HepG2 (cell line): ENCODE results near the gene MIOS. TPM values are rescaled to one million over a fixed set of nuclear protein-coding genes. Genes with fewer than 3 reads are reported as not detected.
A peak's percentile ranks its signal among the peaks of the same experiment; 100 is the strongest.

Source experiments
- ATAC-seq: fragments of 200-7000 bp; cut with Tn5 transposase; 3 replicates; pipeline ENCODE4 v1.9.1; 2020; ENCODE audit warnings: mild to moderate bottlenecking, moderate library complexity
- BruUV-seq: library from RNA; stranded (reverse); fragments of 400-500 nt; replicated peaks from 2 replicates; lab custom pipeline; 2021; lab: Mats Ljungman, UMichigan
- CTCF ChIA-PET: fragments of 300-600 bp; formaldehyde crosslinking; extraction: SDS; loops from one replicate; lab custom pipeline; 2021; ENCODE audit warnings: low total read pairs, inconsistent platforms, low intra/inter-chr PET ratio; lab: Yijun Ruan, JAX
- POLR2A ChIA-PET: fragments of 350-600 bp; sonication (Branson Sonifier 250); formaldehyde crosslinking; loops from one replicate; lab custom pipeline; 2020; ENCODE audit warnings: antibody characterized with exemption, inconsistent platforms; lab: Yijun Ruan, JAX
- DNase-seq: peaks from one replicate; pipeline ENCODE4 v3.0.0-alpha.2; 2015; ENCODE audit warnings: low spot score
- FAIRE-seq: peaks from 3 replicates; lab custom pipeline; 2011; peaks lifted over from hg19 to GRCh38; lab: Jason Lieb, UNC
- H2AFZ ChIP-seq: one replicate; pipeline ENCODE4 v1.6.1; 2011; ENCODE audit warnings: low read length, inconsistent platforms
- H3K27ac ChIP-seq: fragments of 300-600 bp; 3 replicates; pipeline ENCODE4 v1.8.0; 2011; ENCODE audit warnings: mixed run types, mild to moderate bottlenecking, mixed read lengths, low read length, inconsistent platforms; ENCODE audit not compliant: insufficient read depth; ENCODE audit errors: extremely low read length
- H3K27me3 ChIP-seq, 2 experiments: fragments of 200-600 bp in 1 of 2; 2 replicates in 1 of 2; 3 replicates in 1 of 2; pipeline versions ENCODE4 v1.6.0 to v1.8.0; 2011; ENCODE audit warnings: low read length in 2 of 2, mild to moderate bottlenecking in 2 of 2, moderate library complexity in 2 of 2, inconsistent platforms in 1 of 2; ENCODE audit not compliant: insufficient read depth in 2 of 2, control insufficient read depth in 1 of 2
- H3K36me3 ChIP-seq, 2 experiments: fragments of 200-600 bp in 1 of 2; replicated peaks in 1 of 2; 2 replicates in 1 of 2; 3 replicates in 1 of 2; pipeline versions ENCODE4 v1.5.1 to v1.8.0; 2011; ENCODE audit warnings: low read length in 2 of 2, inconsistent platforms in 1 of 2; ENCODE audit not compliant: insufficient read depth in 2 of 2, control insufficient read depth in 1 of 2
- H3K4me1 ChIP-seq: 2 replicates; pipeline ENCODE4 v1.5.1; 2012; ENCODE audit warnings: low read length, inconsistent platforms; ENCODE audit not compliant: insufficient read depth
- H3K4me2 ChIP-seq: 2 replicates; pipeline ENCODE4 v1.6.0; 2011; ENCODE audit warnings: low read depth, low read length, inconsistent platforms
- H3K4me3 ChIP-seq, 3 experiments: fragments of 200-600 bp in 1 of 3; sonication (generic), shearing (Covaris generic) in 1 of 3; replicated peaks in 1 of 3; 2 replicates each; pipeline ENCODE4 v1.5.1; 2011 to 2016; ENCODE audit warnings: low read length in 3 of 3, inconsistent platforms in 2 of 3, low read depth in 2 of 3, mild to moderate bottlenecking in 2 of 3, control low read depth in 1 of 3, mixed read lengths in 1 of 3; ENCODE audit not compliant: insufficient read depth in 1 of 3
- H3K79me2 ChIP-seq: one replicate; pipeline ENCODE4 v1.6.1; 2011; ENCODE audit warnings: low read length, inconsistent platforms; ENCODE audit not compliant: insufficient read depth
- H3K9ac ChIP-seq: 2 replicates; pipeline ENCODE4 v1.6.0; 2011; ENCODE audit warnings: mild to moderate bottlenecking, low read depth, low read length, inconsistent platforms; ENCODE audit not compliant: insufficient read depth
- H3K9me3 ChIP-seq: 2 replicates; pipeline ENCODE4 v1.5.1; 2012; ENCODE audit warnings: mild to moderate bottlenecking, low read length
- H4K20me1 ChIP-seq: 2 replicates; pipeline ENCODE4 v1.6.0; 2011; ENCODE audit warnings: inconsistent platforms, mild to moderate bottlenecking, low read length, moderate library complexity; ENCODE audit not compliant: insufficient read depth
- ATAD3A ChIP-seq: sonication (generic); formaldehyde crosslinking; IDR thresholded peaks from 2 replicates; pipeline ENCODE4 v1.4.0; 2020; ENCODE audit warnings: missing genetic modification reagents
- CCDC6 ChIP-seq: sonication (generic); formaldehyde crosslinking; IDR thresholded peaks from 2 replicates; pipeline ENCODE4 v1.8.1; 2022; ENCODE audit warnings: mild to moderate bottlenecking, missing genetic modification reagents, moderate library complexity
- CEBPB ChIP-seq: IDR thresholded peaks from 2 replicates; pipeline ENCODE4 v1.6.1; 2011; ENCODE audit warnings: low read depth, low read length, improper control_type of control experiment, borderline replicate concordance
- CREB1 ChIP-seq, 2 experiments: fragments of 450-650 bp in 1 of 2; IDR thresholded peaks; 2 replicates each; pipeline ENCODE4 v1.6.1; 2016 to 2017; ENCODE audit warnings: control low read depth in 1 of 2, mild to moderate bottlenecking in 1 of 2, missing compliant biosample characterization in 1 of 2, missing genetic modification characterization in 1 of 2
- JUNB ChIP-seq: sonication (generic); formaldehyde crosslinking; IDR thresholded peaks from 2 replicates; pipeline ENCODE4 v1.8.0; 2022; ENCODE audit warnings: missing genetic modification reagents, mild to moderate bottlenecking, borderline replicate concordance
- MED8 ChIP-seq: sonication (generic); formaldehyde crosslinking; IDR thresholded peaks from 2 replicates; pipeline ENCODE4 v1.8.1; 2023; ENCODE audit warnings: mild to moderate bottlenecking, missing genetic modification reagents; ENCODE audit not compliant: insufficient replicate concordance
- ZBTB20 ChIP-seq: sonication (generic); formaldehyde crosslinking; IDR thresholded peaks from 2 replicates; pipeline ENCODE4 v1.8.1; 2023; ENCODE audit warnings: missing genetic modification reagents, low read depth, mild to moderate bottlenecking, borderline replicate concordance
- ZNF660 ChIP-seq: sonication (generic); formaldehyde crosslinking; IDR thresholded peaks from 2 replicates; pipeline ENCODE4 v1.5.1; 2020; ENCODE audit warnings: mild to moderate bottlenecking, low read depth, missing genetic modification reagents, borderline replicate concordance
- ZSCAN12 ChIP-seq: sonication (generic); formaldehyde crosslinking; IDR thresholded peaks from 2 replicates; pipeline ENCODE4 v1.9.0; 2021; ENCODE audit warnings: mild to moderate bottlenecking, missing genetic modification reagents
- WGBS: methylation state at CpG from one replicate; pipeline ENCODE4 v1.1.6; 2017; ENCODE audit warnings: low lambda C conversion rate; 5-methylcytosine and 5-hydroxymethylcytosine counted together
- in situ Hi-C: cut with HindIII; loops from 2 replicates; pipeline ENCODE4 v1.10.0; 2017; ENCODE audit warnings: low pct_unique_long_range_greater_than_20kb; ENCODE audit not compliant: extremely low pct_ligation_motif_present
- intact Hi-C: fragments of 100-400 bp; cut with micrococcal nuclease; formaldehyde crosslinking; loops from one replicate; pipeline ENCODE4 v1.10.0; 2022; ENCODE audit not compliant: unreplicated experiment
- polyA plus RNA-seq, 8 experiments: library from polyadenylated mRNA; depleted of rRNA in 3 of 8; stranded (reverse) in 7 of 8; unstranded in 1 of 8; fragments of >200 nt; fragmentation: Illumina TruSeq in 4 of 8; extraction: Trizol in 4 of 8; gene quantifications; 2 replicates each; pipeline versions ENCODE4 v1.2.1 to v1.2.3, GENCODE V29; 2011 to 2016; ENCODE audit warnings: low read depth in 4 of 8, missing spikeins in 1 of 8, mixed read lengths in 1 of 8; ENCODE audit not compliant: insufficient read depth in 1 of 8
- total RNA-seq, 5 experiments: library from RNA; depleted of rRNA; stranded (reverse); fragments of >200 nt; fragmentation: Illumina TruSeq; extraction: Trizol; gene quantifications; 2 replicates each; pipeline ENCODE4 v1.2.3, GENCODE V29; 2016; ENCODE audit warnings: low read depth in 1 of 5

The MIOS gene
- total and polyA plus RNA-seq, 2 of the 13 experiments (the other 11 are each of a cell fraction or from before 2014, with no cell fraction given): 15.2 to 33.5 TPM

DNA sequence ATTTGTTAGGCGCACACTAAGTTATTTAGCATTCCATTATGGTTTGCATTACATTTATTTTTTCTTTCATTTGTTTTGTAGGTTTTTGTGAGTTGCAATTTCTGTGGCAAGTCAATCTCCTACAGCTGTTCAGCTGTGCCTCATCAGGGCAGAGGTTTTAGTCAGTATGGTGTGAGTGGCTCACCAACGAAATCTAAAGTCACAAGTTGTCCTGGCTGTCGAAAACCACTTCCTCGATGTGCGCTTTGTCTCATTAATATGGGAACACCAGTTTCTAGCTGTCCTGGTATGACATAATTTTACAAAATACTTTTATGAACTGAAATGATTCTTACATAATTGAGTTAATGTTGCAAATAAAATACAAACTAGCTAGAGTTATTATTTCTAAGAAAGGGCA lies 29.5 kb downstream of the MIOS start (continued):
- TF ChIP-seq CREB1 (IDR thresholded peaks at IDR 0.05) (no peak), CREB1 (CRISPR knock-in tag; IDR thresholded peaks at IDR 0.05) (no peak), ZBTB20 (CRISPR knock-in tag) (no peak), ATAD3A (CRISPR knock-in tag) (no peak), CCDC6 (no peak), ZNF660 (no peak), JUNB (CRISPR knock-in tag) (no peak)

DNA sequence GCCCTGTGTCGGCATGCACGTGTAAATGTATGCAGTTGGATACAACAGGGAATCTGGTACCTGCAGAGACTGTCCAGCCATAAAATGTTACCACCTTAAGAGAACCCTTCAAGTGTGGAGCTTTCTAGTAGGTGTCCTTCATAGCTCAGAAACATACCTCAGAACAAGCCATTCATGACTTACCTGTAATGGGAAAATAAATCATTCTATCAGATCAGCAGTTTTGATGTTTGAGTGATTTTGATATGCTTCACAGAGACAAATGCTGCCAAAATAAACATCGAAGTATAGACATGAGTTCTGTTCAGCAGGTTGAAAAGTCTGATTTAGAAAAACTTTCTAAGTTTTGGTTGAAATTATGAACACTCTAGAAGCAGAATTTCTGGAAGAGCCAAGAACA lies 40.3 kb downstream of the MIOS start:
- Histone ChIP-seq H3K4me1 (no peaks in the 10 kb centered on the region), H2AFZ (no peak overlapping the region)
- CTCF ChIA-PET: no interaction called here
- no peak for TF ChIP-seq MED8
- TF ChIP-seq, all 625 proteins: peak for 0
- H3K27me3 ChIP-seq: no peaks in the 10 kb centered on the region
- DNase-seq (no peak), FAIRE-seq (no peak), ATAC-seq (no peak)
- no peaks in the 10 kb centered on the region for H4K20me1 ChIP-seq
- H3K27ac ChIP-seq: no peak overlapping the region
- in situ Hi-C loops: no loop called here
- no peaks in the 10 kb centered on the region for H3K9me3 ChIP-seq
- peaks cover 0 to 2% of the 10 kb centered on the region in 2 experiments; a peak in 4 of 5 replicates for H3K36me3 ChIP-seq
- no peak overlapping the region for H3K4me3 ChIP-seq
- H3K4me2 ChIP-seq: no peak overlapping the region
- BruUV-seq: no TSS peak
- POLR2A ChIA-PET: no interaction called here
- 62% methylated on average over 3 of the region's 3 CpGs for WGBS
- H3K79me2 ChIP-seq: no peaks in the 10 kb centered on the region
- H3K9ac ChIP-seq: no peak overlapping the region
- intact Hi-C loops: no loop called here

DNA sequence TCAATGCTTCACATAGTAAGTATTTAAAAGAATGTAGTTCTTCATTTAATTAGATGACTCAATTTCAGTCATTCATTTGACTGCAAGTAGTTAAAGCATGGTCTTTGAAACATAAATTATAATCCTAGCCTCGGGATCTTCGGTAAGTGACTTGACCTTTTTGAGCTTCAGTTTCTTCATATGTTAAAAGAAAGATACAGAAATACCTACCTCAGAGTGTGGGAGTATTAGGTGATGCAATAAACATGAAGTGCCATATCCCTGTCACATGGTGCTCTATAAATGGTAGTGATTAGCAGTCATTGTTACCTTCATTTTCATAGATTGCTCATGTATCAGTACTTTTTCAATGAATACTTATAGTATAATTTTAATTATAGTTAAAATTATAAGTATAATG lies 42.6 kb downstream of the MIOS start:
- no peaks in the 10 kb centered on the region for H3K27me3 ChIP-seq
- H2AFZ ChIP-seq: no peak overlapping the region
- H3K4me2 ChIP-seq: no peak overlapping the region
- ChIA-PET POLR2A (no interaction called here), CTCF (no interaction called here)
- 95% methylated on average over 2 of the region's 2 CpGs for whole genome bisulfite sequencing
- no peak for DNase-seq
- TF ChIP-seq CEBPB (peak; percentile 41; the same call in 1 of the 2 replicates), ZSCAN12 (no peak)
- no peak overlapping the region for H3K4me3 ChIP-seq
- H3K9ac ChIP-seq: no peak overlapping the region
- no TSS peak for BruUV-seq
- no peak for FAIRE-seq
- H4K20me1 ChIP-seq: no peaks in the 10 kb centered on the region
- in situ Hi-C loops: no loop called here
- H3K4me1 ChIP-seq: no peaks in the 10 kb centered on the region
- no peaks in the 10 kb centered on the region for H3K79me2 ChIP-seq
- H3K36me3 ChIP-seq: peaks cover 0 to 2% of the 10 kb centered on the region in 2 experiments; a peak in 4 of 5 replicates
- ATAC-seq: no peak
- no peak overlapping the region for H3K27ac ChIP-seq
- intact Hi-C loops: no loop called here
- no peaks in the 10 kb centered on the region for H3K9me3 ChIP-seq
